Stimulated activated CD8-positive, alpha-beta memory T cell treated with anti-CD3 and anti-CD28 coated beads, Interleukin-12 subunit alpha, Interleukin-12 subunit beta, amount 100 ng/mL, for 1 hour (primary cell): ENCODE measurements around the gene ZNHIT6.
"Not testable (repeated sequence)": the region's sequence is repeated elsewhere in the genome, so short reads cannot be mapped to it uniquely, and the experiment has no call there.

Experiments
- DNase-seq: peaks from one replicate; pipeline ENCODE4 v3.0.0-alpha.2; 2020; ENCODE audit warnings: low read depth

ZNHIT6 gene, protein sequence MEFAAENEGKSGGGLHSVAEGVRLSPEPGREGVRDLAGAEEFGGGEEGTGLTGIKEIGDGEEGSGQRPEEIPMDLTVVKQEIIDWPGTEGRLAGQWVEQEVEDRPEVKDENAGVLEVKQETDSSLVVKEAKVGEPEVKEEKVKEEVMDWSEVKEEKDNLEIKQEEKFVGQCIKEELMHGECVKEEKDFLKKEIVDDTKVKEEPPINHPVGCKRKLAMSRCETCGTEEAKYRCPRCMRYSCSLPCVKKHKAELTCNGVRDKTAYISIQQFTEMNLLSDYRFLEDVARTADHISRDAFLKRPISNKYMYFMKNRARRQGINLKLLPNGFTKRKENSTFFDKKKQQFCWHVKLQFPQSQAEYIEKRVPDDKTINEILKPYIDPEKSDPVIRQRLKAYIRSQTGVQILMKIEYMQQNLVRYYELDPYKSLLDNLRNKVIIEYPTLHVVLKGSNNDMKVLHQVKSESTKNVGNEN

DNA sequence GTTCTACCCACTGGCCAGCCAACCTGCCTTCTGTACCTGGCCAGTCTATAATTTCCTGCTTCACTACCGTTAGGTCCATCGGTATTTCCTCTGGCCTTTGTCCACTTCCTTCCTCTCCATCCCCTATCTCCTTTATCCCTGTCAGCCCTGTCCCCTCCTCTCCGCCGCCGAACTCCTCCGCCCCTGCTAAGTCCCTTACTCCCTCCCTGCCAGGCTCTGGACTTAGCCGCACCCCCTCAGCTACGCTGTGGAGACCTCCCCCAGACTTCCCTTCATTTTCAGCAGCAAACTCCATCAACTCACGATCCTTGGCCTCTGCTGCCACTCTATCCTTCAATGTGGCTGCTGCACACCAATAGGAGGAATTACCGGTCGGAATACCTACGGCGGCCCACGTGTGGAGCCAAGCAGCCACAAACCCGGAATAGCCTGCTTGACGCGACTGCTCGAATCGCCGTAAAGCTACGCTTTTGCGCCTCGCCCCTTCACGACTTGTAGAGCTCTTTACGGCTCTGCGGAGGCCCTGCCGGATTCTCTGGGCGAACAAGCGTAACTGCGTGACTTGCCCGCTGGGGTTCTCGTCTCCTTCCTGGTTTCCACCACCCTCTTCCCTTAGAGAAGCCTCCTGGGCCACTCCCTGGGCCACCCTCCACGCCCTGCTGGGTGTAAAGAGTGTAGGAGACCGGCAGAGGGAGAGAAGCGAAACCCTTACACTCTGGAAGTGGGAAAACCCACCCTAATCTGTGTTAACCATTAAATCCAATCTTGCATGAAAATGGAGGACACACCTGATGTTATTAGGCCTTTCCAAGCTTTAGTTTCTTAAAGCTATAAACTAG, at the start of gene ZNHIT6:
Gene ZNHIT6 (minus strand): TSS at position 444 of the 839 bp plus-strand sequence. CDS start 149 bp downstream, at position 295.
- DNase-seq = peak; percentile 73

DNA sequence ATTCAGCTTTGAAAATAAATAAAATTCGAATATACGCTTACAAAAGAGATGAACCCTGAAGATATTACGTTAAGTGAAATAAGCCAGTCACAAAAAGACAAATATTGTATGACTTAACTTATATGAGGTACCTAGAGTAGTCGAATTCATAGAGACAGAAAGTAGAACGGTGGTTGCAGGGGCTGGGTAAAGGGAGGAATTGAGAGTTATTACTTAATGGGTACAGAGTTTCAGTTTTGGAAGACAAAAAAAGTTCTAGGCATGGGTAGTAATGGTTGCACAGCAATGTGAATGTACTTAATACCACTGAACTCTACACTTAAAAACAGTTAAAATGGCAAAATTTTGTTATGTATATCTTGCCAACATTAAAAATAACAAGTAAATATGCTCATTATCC, 48.6 kb upstream of the ZNHIT6 start:
- DNase-seq = no peak

DNA sequence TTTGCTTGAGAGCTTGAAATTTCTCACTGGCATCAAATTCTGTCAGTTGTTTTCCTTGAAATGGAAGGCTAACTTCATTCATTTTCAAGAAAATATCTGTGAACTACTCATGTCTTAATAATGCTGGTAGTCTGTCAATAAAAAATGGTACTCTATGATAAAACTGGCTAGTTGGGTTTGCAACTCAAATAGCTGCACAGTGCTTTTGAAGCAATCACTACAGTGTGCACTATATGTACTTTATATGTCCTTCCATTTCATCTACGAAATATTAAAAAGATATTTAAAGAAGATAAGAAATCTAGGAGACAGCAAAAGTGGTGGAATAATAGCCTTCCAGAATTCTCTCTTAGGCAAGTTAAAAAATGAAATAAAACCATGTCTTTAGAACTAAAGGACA, 39.9 kb upstream of the ZNHIT6 start:
- no peak for DNase-seq

DNA sequence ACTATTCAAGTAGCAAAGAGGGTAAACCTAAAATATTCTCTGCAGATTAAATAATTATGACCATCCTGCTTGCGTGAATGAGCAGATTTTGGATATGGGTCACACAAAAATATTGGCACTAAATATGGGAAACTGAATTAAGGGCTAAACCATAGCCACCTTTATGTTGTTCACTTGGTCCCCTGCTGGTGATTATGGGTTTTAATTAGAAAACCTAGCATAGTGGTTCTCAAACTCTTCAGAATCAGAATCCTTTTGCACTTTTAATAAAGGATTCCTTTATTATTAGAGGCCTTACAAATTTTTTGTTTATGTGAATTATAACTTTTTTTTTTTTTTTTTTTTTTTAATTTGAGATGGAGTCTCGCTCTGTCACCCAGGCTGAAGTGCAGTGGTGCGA, 38.5 kb upstream of the ZNHIT6 start:
- no peak for DNase-seq

DNA sequence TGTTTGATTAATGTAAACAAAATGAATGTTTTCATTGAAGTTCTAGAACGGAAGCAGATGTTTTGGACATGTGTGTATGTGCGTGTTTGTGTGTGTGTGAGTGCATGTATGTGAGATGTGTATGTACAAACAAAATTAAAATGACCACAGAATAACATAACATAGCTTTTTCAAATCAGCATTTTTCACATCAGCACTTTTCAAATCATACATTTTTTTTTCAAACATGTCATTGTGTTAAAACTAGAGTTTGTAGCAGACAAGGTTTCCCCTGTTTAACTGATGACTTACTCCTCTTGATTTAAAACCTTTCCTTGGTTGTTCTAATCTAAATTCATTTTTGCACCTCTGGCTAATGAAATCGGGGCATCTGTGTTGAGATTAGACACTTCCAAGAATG, 35.6 kb upstream of the ZNHIT6 start:
- no peak for DNase-seq

DNA sequence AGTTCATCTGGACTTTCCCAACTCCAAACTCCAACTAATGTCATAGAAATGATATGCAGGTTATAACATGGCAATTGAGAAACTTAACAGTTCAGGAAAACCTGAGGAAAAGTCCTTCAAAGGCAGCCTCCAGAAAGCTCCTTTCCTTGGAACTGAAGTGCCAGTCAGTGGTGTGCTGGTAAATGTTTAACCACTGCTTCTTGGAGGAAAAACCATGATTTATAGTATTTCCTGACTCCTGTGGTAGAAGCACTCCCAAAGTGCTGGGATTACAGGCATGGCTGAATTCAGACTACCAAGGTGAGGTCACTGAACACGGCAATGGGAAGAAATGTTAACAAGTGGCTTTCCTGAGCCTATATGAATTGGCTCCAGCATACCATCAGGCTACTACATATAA, 26.7 kb upstream of the ZNHIT6 start:
- DNase-seq = no peak

DNA sequence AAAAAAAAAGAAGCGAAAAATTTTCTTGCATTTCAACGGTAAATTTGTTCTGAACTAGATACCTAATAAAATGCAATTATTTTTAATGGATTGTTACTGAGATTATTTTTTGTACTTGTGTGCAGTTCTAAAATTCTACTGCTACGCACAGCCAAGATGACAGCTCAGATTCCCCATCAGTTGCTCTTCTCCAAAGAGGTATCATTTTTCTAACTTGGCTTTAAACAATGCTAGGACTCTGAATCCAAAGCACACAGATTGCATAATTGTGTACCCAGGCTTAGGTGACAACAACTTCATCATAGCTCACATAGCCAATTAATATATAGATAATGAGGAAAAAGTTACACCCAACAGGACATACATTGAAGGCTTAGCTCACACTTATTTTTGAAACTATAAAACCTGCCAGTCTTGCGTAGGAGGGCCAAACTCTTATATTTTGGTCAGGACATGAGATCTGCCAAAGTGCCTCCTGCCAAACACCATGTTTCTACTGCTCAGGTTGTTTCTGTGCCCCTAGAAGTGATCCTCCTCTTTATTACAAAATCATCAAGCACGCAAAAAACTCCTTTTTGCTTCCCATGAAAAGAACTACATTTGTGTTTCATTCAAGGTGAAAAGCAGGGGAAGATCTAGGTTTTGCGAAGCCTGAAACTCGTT, 10.6 kb upstream of the ZNHIT6 start:
- DNase-seq = no peak

DNA sequence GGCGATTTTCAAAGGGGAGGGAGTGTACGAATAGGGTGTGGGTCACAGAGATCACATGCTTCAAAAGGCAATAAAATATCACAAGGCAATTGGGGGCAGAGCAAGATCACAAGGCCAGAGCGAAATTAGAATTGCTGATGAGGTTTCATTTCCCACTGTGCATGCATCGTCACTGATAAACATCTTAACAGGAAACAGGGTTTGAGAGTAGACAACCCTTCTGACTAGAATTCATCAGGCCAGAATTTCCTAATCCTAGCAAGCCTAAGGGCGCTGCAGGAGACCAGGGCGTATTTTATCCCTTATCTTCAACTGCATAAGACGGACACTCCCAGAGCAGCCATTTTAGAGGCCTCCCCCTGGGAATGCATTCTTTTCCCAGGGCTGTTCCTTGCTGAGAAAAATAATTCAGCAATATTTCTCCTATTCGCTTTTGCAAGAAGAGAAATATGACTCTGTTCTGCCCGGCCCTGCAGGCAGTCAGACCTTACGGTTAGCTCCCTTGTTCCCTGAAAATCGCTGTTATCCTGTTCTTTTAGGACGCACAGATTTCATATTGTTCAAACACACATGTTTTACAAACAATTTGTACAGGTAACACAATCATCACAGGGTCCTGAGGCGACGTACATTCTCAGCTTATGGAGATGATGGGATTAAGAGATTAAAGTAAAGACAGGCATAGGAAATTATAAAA, 6.3 kb upstream of the ZNHIT6 start:
- DNase-seq = not testable (repeated sequence)

DNA sequence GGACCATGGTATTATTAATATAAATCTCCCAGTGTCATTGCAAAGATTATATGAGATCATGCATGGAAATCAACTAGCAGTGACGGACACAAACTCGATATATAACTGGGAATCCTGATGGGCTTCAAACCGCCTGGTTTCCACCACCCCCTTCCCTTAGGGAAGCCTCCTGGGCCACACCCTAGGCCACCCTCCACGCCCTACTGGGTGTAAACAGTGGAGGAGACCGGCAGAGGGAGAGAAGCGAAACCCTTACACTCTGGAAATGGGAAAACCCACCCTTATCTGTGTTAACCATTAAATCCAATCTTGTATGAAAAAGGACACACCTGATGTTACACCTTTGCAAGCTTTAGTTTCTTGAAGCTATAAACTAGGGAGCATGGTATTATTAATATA, 595 bp upstream of the ZNHIT6 start:
- DNase-seq = no peak

DNA sequence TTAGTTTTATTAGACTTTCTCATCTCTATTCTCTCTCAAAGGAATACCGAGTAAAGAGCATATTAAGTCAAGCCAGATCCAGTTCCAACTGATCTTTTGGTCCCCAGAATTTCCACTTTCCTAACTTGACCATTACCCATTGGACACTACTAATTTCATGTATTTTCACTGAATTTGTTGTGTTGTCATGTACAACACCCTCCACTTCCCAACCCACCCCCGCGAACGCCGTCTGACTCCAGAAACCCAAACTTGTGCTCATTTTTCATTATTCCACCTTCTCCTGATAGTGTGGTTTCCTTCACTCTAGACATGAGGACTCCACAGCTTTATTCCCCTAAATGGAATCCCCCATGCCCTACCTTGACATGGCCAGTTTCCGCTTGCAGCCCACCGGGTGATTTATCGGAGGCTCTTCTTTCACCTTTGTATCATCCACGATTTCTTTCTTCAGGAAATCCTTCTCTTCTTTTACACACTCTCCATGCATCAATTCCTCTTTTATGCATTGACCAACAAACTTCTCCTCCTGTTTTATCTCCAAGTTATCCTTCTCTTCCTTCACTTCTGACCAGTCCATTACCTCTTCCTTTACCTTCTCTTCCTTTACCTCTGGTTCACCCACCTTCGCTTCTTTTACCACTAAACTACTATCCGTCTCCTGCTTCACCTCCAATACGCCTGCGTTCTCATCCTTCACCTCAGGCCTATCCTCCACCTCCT, 805 bp downstream of the ZNHIT6 start:
- DNase-seq = no peak

DNA sequence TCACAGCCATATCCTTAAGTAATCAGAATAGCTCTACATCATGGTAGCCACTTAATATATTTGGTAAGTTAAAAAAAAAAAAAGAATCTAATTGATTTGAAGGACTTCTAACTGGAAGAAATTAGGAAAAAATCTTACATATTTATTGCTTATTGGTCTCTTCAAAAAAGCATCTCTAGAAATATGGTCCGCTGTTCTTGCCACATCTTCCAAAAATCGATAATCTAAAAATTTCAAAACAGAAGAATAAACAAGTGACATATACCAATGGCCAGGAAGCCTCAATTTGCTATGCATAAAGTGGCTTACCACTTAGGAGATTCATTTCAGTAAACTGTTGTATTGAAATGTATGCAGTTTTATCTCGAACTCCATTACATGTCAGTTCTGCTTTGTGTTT, 2.3 kb downstream of the ZNHIT6 start:
- no peak for DNase-seq

DNA sequence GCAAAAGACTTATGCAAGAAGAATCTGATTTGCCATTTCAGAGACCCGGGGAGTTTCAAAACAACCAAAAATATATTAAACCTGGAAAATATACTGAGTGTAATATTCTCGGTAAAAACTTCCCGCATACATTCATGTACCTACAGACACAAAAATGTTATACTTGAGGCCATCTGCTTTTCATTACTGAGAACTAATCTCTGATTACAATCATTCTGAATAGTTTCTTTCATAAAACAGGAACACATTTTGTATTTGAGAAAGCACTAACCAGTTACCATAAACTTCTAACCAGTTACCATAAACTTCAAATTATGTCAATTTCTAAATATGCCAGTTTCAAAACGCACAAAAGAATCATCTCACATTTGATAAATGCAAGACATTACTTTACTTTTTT, 7.8 kb downstream of the ZNHIT6 start:
- DNase-seq = no peak

DNA sequence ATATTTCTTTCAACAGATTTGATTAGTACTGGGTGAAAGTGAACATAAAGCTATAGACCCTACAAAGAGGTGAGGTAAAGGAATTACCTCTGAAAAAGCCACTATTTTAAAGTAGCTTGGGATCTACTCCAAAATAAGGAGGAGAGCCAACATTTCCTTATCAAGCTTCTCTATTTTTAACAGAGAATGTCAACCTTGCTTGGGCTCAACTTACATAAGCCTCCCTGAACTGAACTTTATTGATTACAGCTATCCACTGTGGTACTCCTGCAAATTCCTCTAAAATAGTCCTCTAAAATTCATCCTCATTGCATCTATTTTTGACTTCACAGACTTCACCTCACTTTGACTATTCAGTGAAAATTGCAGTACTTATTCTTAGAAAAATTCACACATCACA, 10.3 kb downstream of the ZNHIT6 start:
- no peak for DNase-seq

DNA sequence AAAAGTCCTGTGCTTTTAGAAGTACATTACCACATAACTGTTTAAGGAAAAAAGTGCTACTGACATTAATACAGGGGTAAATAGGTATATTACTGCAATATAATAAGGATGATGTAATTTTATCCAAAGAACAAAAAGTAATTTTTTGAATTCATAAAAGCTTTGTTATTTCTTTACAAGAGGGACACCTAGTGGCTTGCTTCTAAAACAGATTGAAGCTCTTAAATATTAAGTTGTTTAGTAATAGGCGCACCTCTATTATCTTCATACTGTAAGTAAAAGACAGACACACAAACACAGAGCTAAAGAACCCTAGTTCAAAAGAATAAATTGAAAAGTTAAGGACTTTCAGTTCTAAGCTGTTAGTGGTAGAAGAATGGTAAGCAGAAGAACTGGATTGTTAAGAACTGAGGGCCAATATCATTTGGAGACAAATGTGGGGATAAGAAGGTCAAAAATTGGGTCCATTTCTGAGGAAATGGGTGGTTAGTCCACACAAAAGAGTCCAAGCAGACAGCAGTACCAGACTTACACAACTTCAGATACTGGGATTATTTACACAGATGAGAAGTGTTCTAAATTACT, 15.4 kb downstream of the ZNHIT6 start:
- no peak for DNase-seq

DNA sequence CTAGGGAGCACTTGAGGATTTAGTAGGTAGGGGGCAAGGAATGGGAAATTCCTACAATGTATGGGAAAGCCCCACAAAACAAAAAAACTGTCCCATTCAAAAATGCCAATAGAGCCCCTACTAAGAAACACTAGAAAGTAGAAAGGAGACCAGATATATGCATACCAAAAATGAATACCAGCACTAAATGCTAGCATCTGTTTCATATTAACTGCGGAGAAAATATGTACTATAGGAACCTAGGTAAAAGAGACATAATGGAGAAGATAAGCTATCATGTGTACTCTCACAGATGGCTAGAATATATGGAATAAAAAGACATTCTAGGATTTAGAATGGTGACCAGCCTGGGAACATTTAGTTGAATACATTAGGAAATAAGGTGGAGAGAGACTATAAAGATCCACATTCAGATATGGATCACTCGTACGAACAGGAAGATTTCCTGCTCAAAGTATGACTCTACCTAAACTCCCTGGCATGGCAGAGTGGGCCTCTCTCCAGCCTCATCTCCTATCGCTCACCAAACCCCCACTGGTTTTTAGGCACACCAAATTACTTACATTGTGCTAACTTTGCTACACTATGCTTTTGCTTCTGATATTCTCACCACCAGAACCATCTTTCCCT, 18.3 kb downstream of the ZNHIT6 start:
- no peak for DNase-seq

DNA sequence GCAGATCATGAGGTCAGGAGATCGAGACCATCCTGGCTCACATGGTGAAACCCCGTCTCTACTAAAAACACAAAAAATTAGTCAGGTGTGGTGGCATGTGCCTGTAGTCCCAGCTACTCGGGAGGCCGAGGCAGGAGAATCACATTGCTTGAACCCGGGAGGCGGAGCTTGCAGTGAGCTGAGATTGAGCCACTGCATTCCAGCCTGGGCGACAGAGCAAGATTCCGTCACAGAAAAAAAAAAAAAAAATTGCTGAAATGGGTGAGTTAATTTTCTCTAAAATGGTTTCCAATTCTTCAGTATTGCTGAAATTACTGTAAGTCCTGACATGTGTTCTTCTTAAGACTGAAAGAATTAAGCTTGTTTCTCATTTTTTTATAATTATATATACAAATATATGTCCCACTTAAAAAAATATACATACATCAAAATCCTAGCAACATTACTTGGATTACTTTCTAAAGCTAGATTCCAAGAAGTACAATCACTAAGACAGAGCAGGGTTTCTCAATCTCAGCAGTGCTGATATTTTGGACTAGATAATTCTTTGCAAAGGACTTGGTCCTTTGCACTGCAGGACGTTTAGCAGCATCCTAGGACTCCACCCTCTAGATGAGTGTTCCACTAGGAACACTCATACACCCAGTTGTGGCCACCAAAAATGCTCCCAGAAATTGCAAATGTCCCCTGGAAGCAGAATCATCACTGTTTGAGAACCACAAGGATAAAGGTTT, 24.8 kb downstream of the ZNHIT6 start:
- no peak for DNase-seq

DNA sequence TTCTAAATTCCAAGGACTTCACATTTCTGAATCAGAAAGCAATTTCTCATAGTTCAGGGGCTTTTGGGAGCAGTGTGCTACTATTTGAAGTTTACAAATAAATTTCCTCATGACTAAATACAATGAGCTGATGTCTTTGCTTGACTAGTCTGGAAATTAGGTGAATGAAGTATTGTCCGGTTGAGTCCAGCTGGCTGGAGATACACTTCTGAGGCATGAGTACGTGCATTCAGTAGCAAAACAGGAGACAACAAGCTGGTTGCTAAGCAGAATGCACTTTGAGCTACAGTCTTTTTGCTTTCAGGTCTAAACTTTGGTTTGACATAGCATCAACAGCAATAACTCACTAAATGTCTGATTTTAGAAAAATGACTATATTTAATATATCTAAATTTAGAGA, 27.1 kb downstream of the ZNHIT6 start:
- no peak for DNase-seq

DNA sequence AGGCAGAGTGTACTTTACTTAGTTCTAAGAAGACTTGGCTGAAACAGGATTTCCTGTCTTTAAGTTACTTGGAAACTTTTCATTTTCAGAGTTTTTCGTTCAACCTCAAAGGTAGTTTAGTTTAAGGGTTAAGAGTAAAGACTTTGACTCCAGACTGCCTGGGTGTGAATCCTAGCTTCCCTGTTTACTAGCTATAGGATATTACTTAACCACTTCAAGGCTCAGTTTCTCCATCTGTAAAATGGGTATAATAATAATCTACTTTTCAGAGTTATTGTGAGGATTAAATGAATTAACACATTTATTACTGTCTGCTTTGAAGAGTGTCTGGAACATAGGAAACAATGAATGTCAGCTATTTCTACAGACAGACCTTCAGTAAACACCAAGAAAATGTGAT, 30.0 kb downstream of the ZNHIT6 start:
- DNase-seq = no peak

DNA sequence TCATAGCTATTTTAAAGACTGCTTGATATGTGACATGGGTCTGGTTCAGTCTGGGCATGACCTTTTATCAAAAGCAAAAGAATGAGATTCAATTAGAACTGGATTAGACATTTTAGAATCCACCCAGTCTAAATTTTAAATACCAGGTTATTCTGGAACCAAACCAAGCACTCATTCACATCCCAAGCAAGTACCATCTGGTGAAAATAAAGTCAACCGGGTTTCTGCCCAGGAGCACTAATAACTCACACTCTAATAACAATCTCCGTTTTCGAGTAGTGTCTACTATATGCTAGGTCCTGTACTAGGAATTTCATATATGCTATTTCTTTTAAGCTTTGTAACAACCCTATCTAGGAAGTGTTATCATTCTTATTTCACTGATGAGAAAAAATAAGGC, 30.6 kb downstream of the ZNHIT6 start:
- no peak for DNase-seq
